Medulla oblongata (tissue), 1 donor: Measurements from ENCODE around the gene CCDC127.
"Not testable (repeated sequence)": the region's sequence is repeated elsewhere in the genome, so short reads cannot be mapped to it uniquely, and the experiment has no call there.

Source experiments
- DNase-seq: peaks from one replicate; pipeline ENCODE4 v3.0.0-alpha.2; 2015; ENCODE audit errors: extremely low spot score

Gene CCDC127

GRCh38 chr5:234450-234849 lies 16.5 kb upstream of the CCDC127 start:
- DNase-seq = no peak

- not testable (repeated sequence) for DNase-seq
Observed at GRCh38 chr5:233426-233825, 15.5 kb upstream of the CCDC127 start.

DNA sequence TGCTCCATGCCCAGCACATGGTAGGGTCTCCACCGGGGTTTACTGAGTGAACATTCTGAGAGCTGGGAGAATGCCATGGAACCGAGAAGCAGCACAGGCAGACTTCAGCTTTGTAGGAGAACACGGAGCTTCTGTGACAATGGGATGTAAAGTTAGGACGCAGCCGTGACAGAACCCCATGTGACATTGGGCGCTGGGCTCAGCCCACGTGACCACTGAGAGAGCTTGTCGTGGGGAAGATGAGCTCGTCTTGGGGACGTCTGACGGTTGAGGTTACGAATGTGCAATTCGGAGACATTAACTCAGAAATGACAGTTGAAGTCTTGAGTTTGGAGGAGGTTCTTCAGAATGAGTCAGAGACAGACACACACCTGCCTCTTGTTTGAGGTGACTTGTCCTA lies 13.7 kb upstream of the CCDC127 start:
- no peak for DNase-seq

- DNase-seq = no peak
Observed at GRCh38 chr5:230711-231110, 12.8 kb upstream of the CCDC127 start.

GRCh38 chr5:228886-229285 lies 10.9 kb upstream of the CCDC127 start:
- DNase-seq = peak; percentile 20

GRCh38 chr5:227375-227774 lies 9.4 kb upstream of the CCDC127 start:
- DNase-seq = not testable (repeated sequence)

DNA sequence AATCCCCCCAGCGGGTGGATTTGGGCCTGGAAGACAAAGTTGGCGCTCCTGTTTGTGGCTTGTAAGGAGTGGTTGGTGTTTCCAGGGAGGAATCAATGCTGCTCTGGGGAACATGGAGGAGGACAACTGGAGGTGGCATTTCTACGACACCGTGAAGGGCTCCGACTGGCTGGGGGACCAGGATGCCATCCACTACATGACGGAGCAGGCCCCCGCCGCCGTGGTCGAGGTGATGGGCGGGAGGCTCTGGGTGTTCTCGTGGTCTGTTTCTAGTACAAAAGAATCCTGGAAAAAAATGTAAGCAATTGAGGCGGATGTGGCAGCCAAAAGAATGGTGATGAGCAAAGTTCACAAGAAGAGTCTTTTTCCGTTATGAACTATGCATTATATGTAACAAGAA lies 7.4 kb upstream of the CCDC127 start:
- DNase-seq = no peak

GRCh38 chr5:223791-224190 lies 5.8 kb upstream of the CCDC127 start:
- no peak for DNase-seq

DNA sequence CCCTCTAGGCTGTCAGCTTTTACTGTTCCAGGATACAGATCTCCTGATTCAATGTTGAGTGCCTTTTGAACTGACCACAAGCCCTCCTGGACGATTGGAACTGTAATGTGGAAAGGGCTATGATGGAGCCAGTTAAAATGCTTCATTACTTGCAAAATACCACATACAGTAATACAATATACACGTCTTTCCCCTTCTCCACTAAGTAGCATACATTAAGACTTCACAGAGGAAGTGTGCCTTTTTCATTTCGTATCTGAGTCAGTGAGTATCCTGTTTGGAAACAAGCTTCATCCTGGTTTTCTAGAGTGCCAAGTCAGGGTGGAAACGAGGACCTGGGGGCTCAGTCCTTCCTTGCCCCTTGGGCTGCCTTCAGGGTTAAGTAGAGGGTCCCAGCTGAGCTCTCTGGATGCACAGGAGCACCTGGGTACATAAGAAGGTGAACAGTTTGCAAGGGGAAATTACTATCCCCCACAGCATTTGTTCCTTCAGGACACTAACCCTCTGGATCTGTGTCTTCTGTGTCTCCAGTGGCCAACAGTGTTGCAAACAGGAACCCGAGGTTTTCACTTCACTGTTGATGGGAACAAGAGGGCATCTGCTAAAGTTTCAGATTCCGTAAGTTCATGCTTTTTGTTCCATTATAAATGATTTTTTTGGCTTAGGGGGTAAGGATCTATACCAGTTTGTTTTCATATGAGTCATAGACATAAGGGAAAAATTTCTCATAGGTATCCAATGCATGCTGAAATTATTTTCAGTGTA lies 5.2 kb upstream of the CCDC127 start:
- not testable (repeated sequence) for DNase-seq

DNA sequence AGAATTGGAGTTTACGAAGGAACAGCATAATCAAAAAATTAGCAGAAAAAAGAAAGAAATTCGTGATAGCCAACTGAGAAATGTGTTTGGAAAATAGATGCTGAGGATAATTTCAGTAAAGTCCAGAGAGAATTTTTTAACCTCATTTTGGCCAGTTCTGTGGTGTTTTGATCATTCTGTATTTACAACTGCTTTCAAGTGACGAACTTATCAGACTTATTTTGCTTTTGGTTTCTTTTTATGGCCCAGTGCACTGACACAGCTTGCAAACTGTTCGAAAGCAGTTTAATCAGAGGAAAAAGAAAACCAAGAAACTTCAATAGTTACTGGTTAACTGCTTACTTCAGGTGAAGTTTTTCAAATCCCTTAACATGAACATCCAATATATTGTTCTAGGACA lies 2.0 kb upstream of the CCDC127 start:
- peak; percentile 14 for DNase-seq

- DNase-seq = peak; percentile 43
Observed at GRCh38 chr5:219460-219863, 1.5 kb upstream of the CCDC127 start.

DNA sequence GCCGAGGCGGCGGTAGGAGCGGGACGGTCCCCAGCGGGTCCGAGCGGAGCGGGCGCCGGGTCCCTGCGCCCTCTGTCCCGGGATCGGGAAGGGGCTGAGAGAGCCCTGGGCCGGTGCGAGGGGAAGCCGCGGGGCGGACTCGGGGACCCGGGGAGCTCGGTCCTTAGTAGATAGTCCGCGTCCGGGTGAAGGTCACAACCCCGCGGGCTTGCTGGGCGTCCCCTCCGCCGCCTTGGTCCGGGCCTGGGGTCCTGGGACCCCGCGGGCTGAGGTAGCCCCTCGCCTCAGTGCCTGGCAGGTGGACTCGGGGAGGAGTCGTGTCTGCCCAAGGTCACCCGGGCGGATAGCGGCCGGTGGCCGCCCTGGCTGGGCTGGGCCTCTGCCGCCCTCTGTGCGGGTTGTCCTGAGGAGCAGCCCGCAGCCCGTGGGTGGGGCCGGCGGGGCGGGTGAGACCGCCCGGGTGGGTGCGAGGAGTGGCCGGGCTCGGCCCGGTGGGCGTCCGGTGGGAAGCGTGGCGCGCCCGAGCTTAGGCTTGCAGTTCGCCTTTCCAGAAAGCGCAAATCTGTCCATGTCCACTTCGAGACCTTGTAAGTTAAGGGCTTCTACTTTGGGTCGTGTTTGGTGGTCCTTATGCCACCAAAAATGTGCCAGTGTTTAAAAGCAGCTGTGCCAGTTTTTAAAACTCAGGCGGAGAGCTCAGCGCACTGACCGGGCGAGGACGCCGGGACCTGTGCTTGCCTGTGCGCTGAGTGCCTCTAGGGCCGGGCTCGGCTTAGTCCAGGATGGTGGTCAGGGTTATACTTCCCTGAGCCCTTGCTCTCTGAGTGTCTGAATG lies 721 bp upstream of the CCDC127 start:
- peak; percentile 44 for DNase-seq

DNA sequence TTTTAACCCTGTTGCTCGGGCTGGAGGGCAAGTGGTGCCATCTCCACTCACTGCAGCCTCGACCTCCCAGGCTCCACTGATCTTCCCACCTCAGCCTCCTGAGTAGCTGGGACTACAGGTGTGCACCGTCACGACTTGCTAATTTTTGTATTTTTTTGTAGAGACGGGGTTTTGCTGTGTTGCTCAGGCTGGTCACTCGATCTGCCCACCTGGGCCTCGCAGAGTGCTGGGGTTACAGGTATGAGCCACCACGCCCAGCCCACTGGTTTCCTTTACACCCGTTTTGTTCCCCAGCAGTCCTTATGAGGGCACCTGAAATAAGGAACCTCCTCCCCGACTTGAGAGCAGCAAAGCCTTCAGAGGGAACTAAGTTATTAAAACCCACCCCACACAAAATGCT lies 1.9 kb downstream of the CCDC127 start:
- DNase-seq = not testable (repeated sequence)

DNA sequence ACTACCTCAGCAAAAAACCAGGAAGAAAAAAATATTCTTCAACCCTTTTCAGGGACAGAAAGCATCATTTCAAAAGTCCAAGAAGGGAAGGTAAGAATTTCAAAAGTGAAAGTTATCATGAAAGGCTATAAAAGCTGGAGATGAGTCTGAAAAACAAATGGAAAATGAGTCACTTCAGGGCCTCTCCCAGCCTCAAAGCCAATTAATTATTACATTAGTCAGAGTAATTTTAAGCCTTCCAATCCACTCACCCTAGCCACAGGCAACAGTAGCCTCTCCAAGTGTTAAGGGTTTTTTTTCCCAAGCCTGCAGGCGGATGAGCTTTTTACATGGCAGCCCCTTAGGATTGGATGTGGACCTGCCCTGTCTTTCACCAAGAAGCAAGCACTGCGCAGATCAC lies 2.7 kb downstream of the CCDC127 start:
- DNase-seq = not testable (repeated sequence)

GRCh38 chr5:213803-214395 lies 4.1 kb downstream of the CCDC127 start:
- no peak for DNase-seq

DNA sequence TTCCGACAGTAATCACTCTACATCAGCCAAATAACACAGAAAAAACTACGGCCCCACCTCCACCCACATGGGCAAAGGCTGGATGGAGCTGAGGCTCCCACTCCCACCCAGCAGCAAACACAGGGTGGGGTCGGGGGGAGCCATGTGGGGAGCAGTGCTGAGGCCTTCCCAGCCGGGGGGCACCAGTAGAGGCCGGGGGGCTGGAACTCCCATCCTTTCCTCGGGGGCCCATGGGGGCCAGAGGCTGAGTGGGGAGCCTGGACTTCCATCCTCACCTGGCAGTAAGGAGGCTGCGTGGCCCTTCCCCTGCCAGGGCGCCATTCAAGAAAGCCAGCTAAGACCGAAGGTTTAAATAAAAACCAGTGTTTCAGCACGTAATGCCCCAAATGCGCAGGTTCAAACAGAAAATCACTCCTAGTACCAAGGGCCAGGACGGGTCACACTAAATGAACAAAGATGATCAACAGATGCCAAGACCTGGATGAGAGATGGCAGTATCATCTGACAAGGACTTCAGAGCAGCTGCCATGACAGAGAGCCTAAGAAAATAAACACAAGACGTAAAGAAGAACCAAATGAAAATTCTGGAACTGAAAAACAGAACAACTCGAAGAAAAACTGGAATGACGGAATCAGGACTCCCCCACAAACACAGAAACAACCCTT lies 9.4 kb downstream of the CCDC127 start:
- no peak for DNase-seq

GRCh38 chr5:207599-207998 lies 10.4 kb downstream of the CCDC127 start:
- DNase-seq = no peak

- DNase-seq = no peak
Observed at GRCh38 chr5:206927-207536, 10.9 kb downstream of the CCDC127 start.

- no peak for DNase-seq
Observed at GRCh38 chr5:206406-206805, 11.5 kb downstream of the CCDC127 start.

DNA sequence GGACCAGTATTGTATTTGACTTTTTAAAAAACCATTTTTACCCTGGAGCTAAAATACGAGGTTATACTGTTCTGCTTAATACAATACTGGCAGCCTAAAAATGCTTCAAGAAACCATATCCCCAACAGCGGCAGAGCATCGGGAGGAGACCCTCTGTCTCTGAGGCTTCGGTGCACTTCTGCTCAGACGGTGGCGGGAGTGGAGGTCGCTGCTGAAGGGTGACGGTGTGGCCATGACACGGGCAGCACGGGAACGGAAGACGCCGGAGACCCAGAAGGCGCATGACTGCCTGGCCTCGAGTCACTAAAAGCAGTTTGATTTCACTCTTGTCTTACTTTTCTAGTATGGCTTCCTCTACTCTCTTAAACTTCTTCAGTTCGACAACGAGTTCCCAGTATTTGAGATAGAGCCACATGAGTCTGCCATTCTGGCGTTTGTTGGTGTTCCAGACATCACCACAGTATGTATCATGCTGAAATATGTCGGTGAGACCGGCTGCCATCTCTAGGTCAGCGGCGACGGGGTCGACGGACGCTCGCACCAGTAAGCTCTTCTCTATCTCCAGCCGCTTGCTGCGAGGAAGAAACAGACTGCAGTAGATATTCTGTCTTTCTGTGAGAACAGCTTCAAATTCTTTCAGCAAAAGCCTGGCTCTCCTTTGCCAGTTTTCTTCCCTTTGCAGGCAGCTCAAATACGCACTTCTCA lies 12.8 kb downstream of the CCDC127 start:
- no peak for DNase-seq

- no peak for DNase-seq
Observed at GRCh38 chr5:204462-204861, 13.5 kb downstream of the CCDC127 start.
